Upper lobe of right lung (tissue), 1 donor: ENCODE measurements around the gene PDAP1. TPM values are rescaled to one million over a fixed set of nuclear protein-coding genes. Genes with fewer than 3 reads are reported as not detected.

Experiments
- ATAC-seq: fragments of 200-7000 bp; cut with Tn5 transposase; one replicate; pipeline ENCODE4 v1.9.1; 2020; ENCODE audit warnings: mild to moderate bottlenecking, moderate library complexity
- DNase-seq: peaks from one replicate; pipeline ENCODE4 v3.0.0-alpha.2; 2020
- H3K27ac ChIP-seq: fragments of 200-600 bp; one replicate; pipeline ENCODE4 v1.8.0; 2022
- H3K27me3 ChIP-seq: fragments of 200-600 bp; one replicate; pipeline ENCODE4 v1.8.0; 2022; ENCODE audit warnings: mild to moderate bottlenecking
- H3K36me3 ChIP-seq: fragments of 200-600 bp; one replicate; pipeline ENCODE4 v1.8.0; 2022
- H3K4me1 ChIP-seq: fragments of 200-600 bp; one replicate; pipeline ENCODE4 v1.8.0; 2022
- H3K4me3 ChIP-seq: fragments of 200-600 bp; one replicate; pipeline ENCODE4 v1.8.0; 2022; ENCODE audit warnings: mild to moderate bottlenecking
- H3K9me3 ChIP-seq: fragments of 200-600 bp; one replicate; pipeline ENCODE4 v1.8.0; 2022
- CTCF ChIP-seq: fragments of 200-600 bp; IDR thresholded peaks from one replicate; pipeline ENCODE4 v1.8.0; 2022; ENCODE audit warnings: antibody characterized with exemption
- intact Hi-C: fragments of 100-400 bp; cut with DNase I; formaldehyde crosslinking; loops from one replicate; pipeline ENCODE4 v1.11.0; 2022
- total RNA-seq: library from RNA; stranded (reverse); fragmentation: NEBNext Ultra II Directional; extraction: Animal tissue kit (Norgen Biotek cat#: 25700); gene quantifications from one replicate; pipeline ENCODE4 v1.2.1, GENCODE V29; 2021
- donor health status: DM: no; HTN: yes; CAD: no; lungs with severe emphysema.

PDAP1 gene
- total RNA-seq, 1 donor from 2014 or later: 76.4 TPM

- peak overlapping the region; percentile 71 for H3K27ac ChIP-seq
- no peaks in the 10 kb centered on the region for H3K9me3 ChIP-seq
- H3K4me1 ChIP-seq: peaks cover 31% of the 10 kb centered on the region
- intact Hi-C loops: no loop called here
- no peak for TF ChIP-seq CTCF
- ATAC-seq (no peak), DNase-seq (no peak)
- peaks cover 18% of the 10 kb centered on the region for H3K36me3 ChIP-seq
- no peak overlapping the region for H3K4me3 ChIP-seq
- H3K27me3 ChIP-seq: no peaks in the 10 kb centered on the region
These were observed 36.9 kb downstream of the PDAP1 start for GRCh38 chr7:99371376-99371920.

GRCh38 chr7:99369767-99370391 lies 38.5 kb downstream of the PDAP1 start:
- Histone ChIP-seq H3K4me1 (peaks cover 20% of the 10 kb centered on the region), H3K9me3 (no peaks in the 10 kb centered on the region), H3K36me3 (peaks cover 30% of the 10 kb centered on the region), H3K27ac (peak overlapping the region; percentile 71), H3K27me3 (no peaks in the 10 kb centered on the region), H3K4me3 (no peak overlapping the region)
- no peak for TF ChIP-seq CTCF
- no peak for DNase-seq
- intact Hi-C loops: loop anchor here (10.0 kb wide), 1 partner anchor 45 kb away; no protein-coding TSS in a partner anchor
- ATAC-seq: no peak

- peaks cover 17% of the 10 kb centered on the region for H3K4me1 ChIP-seq
- no peaks in the 10 kb centered on the region for H3K9me3 ChIP-seq
- H3K27ac ChIP-seq: peak overlapping the region; percentile 71
- DNase-seq (no peak), ATAC-seq (peak; percentile 67)
- no peak for TF ChIP-seq CTCF
- H3K4me3 ChIP-seq: no peak overlapping the region
- intact Hi-C loops: loop anchor here (10.0 kb wide), 1 partner anchor 46 kb away; no protein-coding TSS in a partner anchor
- no peaks in the 10 kb centered on the region for H3K27me3 ChIP-seq
- peaks cover 40% of the 10 kb centered on the region for H3K36me3 ChIP-seq
These were observed 39.5 kb downstream of the PDAP1 start for GRCh38 chr7:99368750-99369389.

GRCh38 chr7:99366646-99367045 lies 41.8 kb downstream of the PDAP1 start:
- H3K4me3 ChIP-seq: no peak overlapping the region
- no peaks in the 10 kb centered on the region for H3K27me3 ChIP-seq
- intact Hi-C loops: loop anchor here (10.0 kb wide), 1 partner anchor 48 kb away; no protein-coding TSS in a partner anchor
- DNase-seq: no peak
- no peak for ATAC-seq
- H3K9me3 ChIP-seq: no peaks in the 10 kb centered on the region
- H3K36me3 ChIP-seq: peaks cover 60% of the 10 kb centered on the region
- H3K27ac ChIP-seq: no peak overlapping the region
- TF ChIP-seq CTCF: no peak
- peaks cover 5% of the 10 kb centered on the region for H3K4me1 ChIP-seq

- no peaks in the 10 kb centered on the region for H3K27me3 ChIP-seq
- intact Hi-C loops: loop anchor here (10.0 kb wide), 1 partner anchor 49 kb away; no protein-coding TSS in a partner anchor
These were observed 42.9 kb downstream of the PDAP1 start for GRCh38 chr7:99365318-99366141.

More at GRCh38 chr7:99365318-99366141, 42.9 kb downstream of the PDAP1 start:
- ATAC-seq (peak; percentile 90), DNase-seq (peak; percentile 81)
- Histone ChIP-seq H3K36me3 (peaks cover 71% of the 10 kb centered on the region), H3K9me3 (no peaks in the 10 kb centered on the region), H3K4me1 (peaks cover 4% of the 10 kb centered on the region), H3K27ac (no peak overlapping the region), H3K4me3 (no peak overlapping the region)
- TF ChIP-seq CTCF: peak; percentile 63
